Measurements from ENCODE around the gene CD44.
"Not testable (repeated sequence)": the region's sequence is repeated elsewhere in the genome, so short reads cannot be mapped to it uniquely, and the experiment has no call there.

CD44 gene

GRCh38 chr11:35138943-35139721, at the start of gene CD44:
TSS of gene CD44 (plus strand) at chr11:35139171. CDS start at chr11:35139304, 133 bp downstream.
- peak; percentile 85 for DNase-seq

GRCh38 chr11:35089666-35090065, 49.3 kb upstream of the CD44 start:
- no peak for DNase-seq

GRCh38 chr11:35090125-35090524, 48.8 kb upstream of the CD44 start:
- no peak for DNase-seq

GRCh38 chr11:35090991-35091390, 48.0 kb upstream of the CD44 start:
- not testable (repeated sequence) for DNase-seq

GRCh38 chr11:35096723-35097122, 42.2 kb upstream of the CD44 start:
- DNase-seq: no peak

GRCh38 chr11:35097814-35098455, 41.0 kb upstream of the CD44 start:
- DNase-seq: no peak

GRCh38 chr11:35098855-35099254, 40.1 kb upstream of the CD44 start:
- DNase-seq: no peak

GRCh38 chr11:35099278-35100012, 39.5 kb upstream of the CD44 start:
- no peak for DNase-seq

GRCh38 chr11:35100013-35100383, 39.0 kb upstream of the CD44 start:
- DNase-seq: no peak

GRCh38 chr11:35101223-35101622, 37.7 kb upstream of the CD44 start:
- no peak for DNase-seq

GRCh38 chr11:35102267-35102666, 36.7 kb upstream of the CD44 start:
- DNase-seq: no peak

GRCh38 chr11:35103366-35104208, 35.4 kb upstream of the CD44 start:
- DNase-seq: no peak

- DNase-seq: no peak
Measured at GRCh38 chr11:35104655-35105054, 34.3 kb upstream of the CD44 start.

- no peak for DNase-seq
Measured at GRCh38 chr11:35105319-35106079, 33.5 kb upstream of the CD44 start.

GRCh38 chr11:35106595-35106994, 32.4 kb upstream of the CD44 start:
- no peak for DNase-seq

GRCh38 chr11:35107861-35108260, 31.1 kb upstream of the CD44 start:
- no peak for DNase-seq

- not testable (repeated sequence) for DNase-seq
Measured at GRCh38 chr11:35108336-35108735, 30.6 kb upstream of the CD44 start.

- no peak for DNase-seq
Measured at GRCh38 chr11:35109041-35109440, 29.9 kb upstream of the CD44 start.

GRCh38 chr11:35109827-35110226, 29.1 kb upstream of the CD44 start:
- no peak for DNase-seq

- no peak for DNase-seq
Measured at GRCh38 chr11:35111161-35112055, 27.6 kb upstream of the CD44 start.

Data from activated T-cell treated with anti-CD3 and anti-CD28 coated beads, Interleukin-2, amount 50 U/mL, for 1 hour (primary cell).